Activated CD4-positive, alpha-beta memory T cell treated with anti-CD3 and anti-CD28 coated beads for 36 hours (primary cell): ENCODE measurements around the gene FIBCD1. TPM values are rescaled to one million over a fixed set of nuclear protein-coding genes. Genes with fewer than 3 reads are reported as not detected.

Source experiments
- CTCF ChIA-PET: fragments of 350-600 bp; sonication (Branson Sonifier 250); formaldehyde crosslinking; loops from one replicate; lab custom pipeline; 2021; ENCODE audit warnings: antibody characterized with exemption, inconsistent platforms; lab: Charles Lee
- POLR2A ChIA-PET: fragments of 350-600 bp; sonication (Branson Sonifier 250); formaldehyde crosslinking; loops from one replicate; lab custom pipeline; 2021; ENCODE audit warnings: antibody characterized with exemption; lab: Charles Lee
- DNase-seq: peaks from one replicate; pipeline ENCODE4 v3.0.0-alpha.2; 2020
- H3K27ac Mint-ChIP-seq: one replicate; pipeline ENCODE4 v1.8.0; 2021; ENCODE audit warnings: mixed read lengths
- H3K27me3 Mint-ChIP-seq: one replicate; pipeline ENCODE4 v1.8.0; 2021; ENCODE audit warnings: mixed read lengths
- H3K36me3 Mint-ChIP-seq: one replicate; pipeline ENCODE4 v1.8.0; 2021; ENCODE audit warnings: mixed read lengths
- H3K4me1 Mint-ChIP-seq: one replicate; pipeline ENCODE4 v1.8.0; 2021; ENCODE audit warnings: low read depth, mixed read lengths
- H3K4me3 Mint-ChIP-seq: one replicate; pipeline ENCODE4 v1.8.0; 2021; ENCODE audit warnings: mild to moderate bottlenecking, mixed read lengths
- H3K9me3 Mint-ChIP-seq: one replicate; pipeline ENCODE4 v1.8.0; 2021; ENCODE audit warnings: mixed read lengths
- intact Hi-C: fragments of 100-400 bp; cut with micrococcal nuclease; formaldehyde crosslinking; loops from one replicate; pipeline ENCODE4 v1.15.1; 2023
- total RNA-seq, 2 experiments: library from RNA; stranded (reverse); gene quantifications; one replicate each; pipeline ENCODE4 v1.2.3, GENCODE V29; 2021

FIBCD1 gene
- total RNA-seq, 2 experiments from 2014 or later = not detected

GRCh38 chr9:130865921-130866320 lies 73.1 kb downstream of the FIBCD1 start:
- Mint-ChIP-seq H3K9me3 (no peaks in the 10 kb centered on the region), H3K4me3 (no peak overlapping the region), H3K36me3 (peaks cover 6% of the 10 kb centered on the region), H3K27me3 (no peaks in the 10 kb centered on the region), H3K4me1 (no peaks in the 10 kb centered on the region), H3K27ac (no peak overlapping the region)
- intact Hi-C loops = loop anchor here (1.0 to 2.0 kb wide), 2 partner anchors 75 to 181 kb away; no protein-coding TSS in a partner anchor
- CTCF ChIA-PET = interaction anchor here (0.8 to 10.7 kb wide), 19 partner anchors 13 to 183 kb away, joined by 3 to 139 read pairs (median 6); partner anchors contain the start of gene EXOSC2
- POLR2A ChIA-PET = interaction anchor here (0.6 to 1.2 kb wide), 2 partner anchors 30 to 83 kb away, joined by 3 read pairs; no protein-coding TSS in a partner anchor
- no peak for DNase-seq

- H3K9me3 Mint-ChIP-seq = no peaks in the 10 kb centered on the region
- intact Hi-C loops = no loop called here
These were observed 74.5 kb downstream of the FIBCD1 start for GRCh38 chr9:130864541-130864940.

GRCh38 chr9:130862747-130863146 lies 76.3 kb downstream of the FIBCD1 start:
- Mint-ChIP-seq H3K27me3 (no peaks in the 10 kb centered on the region), H3K27ac (no peak overlapping the region), H3K4me1 (no peaks in the 10 kb centered on the region), H3K4me3 (no peak overlapping the region), H3K36me3 (peaks cover 6% of the 10 kb centered on the region), H3K9me3 (no peaks in the 10 kb centered on the region)
- no peak for DNase-seq
- ChIA-PET POLR2A (no interaction called here), CTCF (interaction anchor here (0.6 to 10.7 kb wide), 11 partner anchors 18 to 184 kb away, joined by 3 to 139 read pairs (median 4); no protein-coding TSS in a partner anchor)
- intact Hi-C loops = loop anchor here (1.0 kb wide), 2 partner anchors 91 to 155 kb away; no protein-coding TSS in a partner anchor

More at GRCh38 chr9:130864541-130864940, 74.5 kb downstream of the FIBCD1 start:
- H3K27me3 Mint-ChIP-seq = no peaks in the 10 kb centered on the region
- peaks cover 6% of the 10 kb centered on the region for H3K36me3 Mint-ChIP-seq
- H3K4me3 Mint-ChIP-seq = no peak overlapping the region
- H3K4me1 Mint-ChIP-seq = no peaks in the 10 kb centered on the region
- POLR2A ChIA-PET = no interaction called here
- DNase-seq = no peak
- CTCF ChIA-PET = interaction anchor here (1.3 to 10.7 kb wide), 6 partner anchors 93 to 182 kb away, joined by 3 to 139 read pairs (median 57); no protein-coding TSS in a partner anchor
- no peak overlapping the region for H3K27ac Mint-ChIP-seq

- Mint-ChIP-seq H3K27ac (no peak overlapping the region), H3K9me3 (no peaks in the 10 kb centered on the region), H3K36me3 (peaks cover 6% of the 10 kb centered on the region), H3K4me1 (no peaks in the 10 kb centered on the region), H3K27me3 (no peaks in the 10 kb centered on the region), H3K4me3 (no peak overlapping the region)
- intact Hi-C loops = no loop called here
- CTCF ChIA-PET = interaction anchor here (0.6 to 10.7 kb wide), 11 partner anchors 16 to 184 kb away, joined by 3 to 139 read pairs (median 3); no protein-coding TSS in a partner anchor
- POLR2A ChIA-PET = no interaction called here
- DNase-seq = no peak
These were observed 76.8 kb downstream of the FIBCD1 start for GRCh38 chr9:130862217-130862616.

- ChIA-PET CTCF (interaction anchor here (0.6 to 10.7 kb wide), 8 partner anchors 16 to 185 kb away, joined by 3 to 139 read pairs (median 4); no protein-coding TSS in a partner anchor), POLR2A (no interaction called here)
- peaks cover 6% of the 10 kb centered on the region for H3K36me3 Mint-ChIP-seq
- no peaks in the 10 kb centered on the region for H3K27me3 Mint-ChIP-seq
- intact Hi-C loops = no loop called here
- no peak overlapping the region for H3K4me3 Mint-ChIP-seq
- H3K4me1 Mint-ChIP-seq = no peaks in the 10 kb centered on the region
- H3K9me3 Mint-ChIP-seq = no peaks in the 10 kb centered on the region
- DNase-seq = no peak
- H3K27ac Mint-ChIP-seq = no peak overlapping the region
These were observed 77.5 kb downstream of the FIBCD1 start for GRCh38 chr9:130861372-130862180.

- intact Hi-C loops = no loop called here
- DNase-seq = no peak
- ChIA-PET POLR2A (no interaction called here), CTCF (interaction anchor here (1.2 to 10.7 kb wide), 3 partner anchors 89 to 159 kb away, joined by 3 to 139 read pairs (median 5); no protein-coding TSS in a partner anchor)
- Mint-ChIP-seq H3K4me3 (no peak overlapping the region), H3K27me3 (no peaks in the 10 kb centered on the region), H3K9me3 (no peaks in the 10 kb centered on the region), H3K27ac (no peak overlapping the region), H3K36me3 (peaks cover 6% of the 10 kb centered on the region), H3K4me1 (no peaks in the 10 kb centered on the region)
These were observed 78.4 kb downstream of the FIBCD1 start for GRCh38 chr9:130860458-130861316.

GRCh38 chr9:130858739-130859705 lies 80.0 kb downstream of the FIBCD1 start:
- POLR2A ChIA-PET = no interaction called here
- no peak overlapping the region for H3K27ac Mint-ChIP-seq
- peaks cover 6% of the 10 kb centered on the region for H3K36me3 Mint-ChIP-seq

GRCh38 chr9:130857864-130858738 lies 80.9 kb downstream of the FIBCD1 start:
- H3K36me3 Mint-ChIP-seq = peaks cover 6% of the 10 kb centered on the region
- no peaks in the 10 kb centered on the region for H3K27me3 Mint-ChIP-seq
- no peaks in the 10 kb centered on the region for H3K9me3 Mint-ChIP-seq
- intact Hi-C loops = no loop called here
- ChIA-PET POLR2A (no interaction called here), CTCF (interaction anchor here (0.8 to 1.7 kb wide), 5 partner anchors 12 to 882 kb away, joined by 3 to 6 read pairs (median 4); no protein-coding TSS in a partner anchor)
- no peak for DNase-seq
- H3K4me1 Mint-ChIP-seq = no peaks in the 10 kb centered on the region
- H3K4me3 Mint-ChIP-seq = no peak overlapping the region
- no peak overlapping the region for H3K27ac Mint-ChIP-seq

More at GRCh38 chr9:130858739-130859705, 80.0 kb downstream of the FIBCD1 start:
- Mint-ChIP-seq H3K9me3 (no peaks in the 10 kb centered on the region), H3K27me3 (no peaks in the 10 kb centered on the region), H3K4me3 (no peak overlapping the region), H3K4me1 (no peaks in the 10 kb centered on the region)
- CTCF ChIA-PET = interaction anchor here (0.5 to 1.7 kb wide), 6 partner anchors 11 to 1947 kb away, joined by 3 to 6 read pairs (median 4); no protein-coding TSS in a partner anchor
- intact Hi-C loops = no loop called here
- no peak for DNase-seq

- POLR2A ChIA-PET = no interaction called here
- Mint-ChIP-seq H3K27ac (no peak overlapping the region), H3K36me3 (no peaks in the 10 kb centered on the region), H3K27me3 (no peaks in the 10 kb centered on the region), H3K4me1 (no peaks in the 10 kb centered on the region), H3K9me3 (no peaks in the 10 kb centered on the region), H3K4me3 (no peak overlapping the region)
- no peak for DNase-seq
- intact Hi-C loops = no loop called here
- CTCF ChIA-PET = no interaction called here
These were observed 82.6 kb downstream of the FIBCD1 start for GRCh38 chr9:130856474-130856873.

GRCh38 chr9:130854835-130855234 lies 84.2 kb downstream of the FIBCD1 start:
- Mint-ChIP-seq H3K27me3 (no peaks in the 10 kb centered on the region), H3K9me3 (no peaks in the 10 kb centered on the region), H3K27ac (no peak overlapping the region), H3K4me1 (no peaks in the 10 kb centered on the region), H3K36me3 (no peaks in the 10 kb centered on the region), H3K4me3 (no peak overlapping the region)
- no peak for DNase-seq
- ChIA-PET CTCF (interaction anchor here (1.0 to 1.2 kb wide), 2 partner anchors 12 to 15 kb away, joined by 4 to 5 read pairs; no protein-coding TSS in a partner anchor), POLR2A (no interaction called here)
- intact Hi-C loops = no loop called here
